ENCODE results near the gene MDP1.
"Not testable (repeated sequence)": the region's sequence is repeated elsewhere in the genome, so short reads cannot be mapped to it uniquely, and the experiment has no call there.

DNA sequence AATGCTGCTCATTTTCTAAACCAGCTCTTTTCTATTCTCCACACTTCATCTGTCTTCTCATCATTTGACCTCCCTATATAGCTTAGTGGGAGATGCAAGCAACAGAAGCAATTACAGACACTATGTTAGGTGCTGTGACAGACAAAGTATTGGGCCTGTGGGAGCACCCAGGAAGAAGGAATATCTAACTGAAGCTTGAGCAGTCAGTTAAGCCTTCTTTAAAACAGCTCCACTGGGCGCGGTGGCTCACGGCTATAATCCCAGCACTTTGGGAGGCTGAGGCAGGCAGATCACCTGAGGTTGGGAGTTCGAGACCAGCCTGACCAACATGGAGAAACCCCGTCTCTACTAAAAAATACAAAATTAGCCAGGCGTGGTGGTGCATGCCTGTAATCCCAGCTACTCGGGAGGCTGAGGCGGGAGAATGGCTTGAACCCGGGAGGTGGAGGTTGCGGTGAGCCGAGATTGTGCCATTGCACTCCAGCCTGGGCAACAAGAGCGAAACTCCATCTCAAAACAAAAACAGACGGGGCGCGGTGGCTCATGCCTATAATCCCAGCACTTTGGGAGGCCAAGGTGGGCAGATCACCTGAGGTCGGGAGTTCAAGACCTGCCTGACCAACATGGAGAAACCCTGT is 12.5 kb downstream of the MDP1 start:
- TF ChIP-seq, protein P1, sequence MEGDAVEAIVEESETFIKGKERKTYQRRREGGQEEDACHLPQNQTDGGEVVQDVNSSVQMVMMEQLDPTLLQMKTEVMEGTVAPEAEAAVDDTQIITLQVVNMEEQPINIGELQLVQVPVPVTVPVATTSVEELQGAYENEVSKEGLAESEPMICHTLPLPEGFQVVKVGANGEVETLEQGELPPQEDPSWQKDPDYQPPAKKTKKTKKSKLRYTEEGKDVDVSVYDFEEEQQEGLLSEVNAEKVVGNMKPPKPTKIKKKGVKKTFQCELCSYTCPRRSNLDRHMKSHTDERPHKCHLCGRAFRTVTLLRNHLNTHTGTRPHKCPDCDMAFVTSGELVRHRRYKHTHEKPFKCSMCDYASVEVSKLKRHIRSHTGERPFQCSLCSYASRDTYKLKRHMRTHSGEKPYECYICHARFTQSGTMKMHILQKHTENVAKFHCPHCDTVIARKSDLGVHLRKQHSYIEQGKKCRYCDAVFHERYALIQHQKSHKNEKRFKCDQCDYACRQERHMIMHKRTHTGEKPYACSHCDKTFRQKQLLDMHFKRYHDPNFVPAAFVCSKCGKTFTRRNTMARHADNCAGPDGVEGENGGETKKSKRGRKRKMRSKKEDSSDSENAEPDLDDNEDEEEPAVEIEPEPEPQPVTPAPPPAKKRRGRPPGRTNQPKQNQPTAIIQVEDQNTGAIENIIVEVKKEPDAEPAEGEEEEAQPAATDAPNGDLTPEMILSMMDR (IDR thresholded peaks at IDR 0.05; ENCODE audit: low read depth, low read length), result not testable (repeated sequence)
- TF ChIP-seq POLR2A (IDR thresholded peaks at IDR 0.05; ENCODE audit: extremely low read depth, insufficient read length), result not testable (repeated sequence)

All from NB4 (cell line).